ENCODE measurements around the gene NRL. TPM values are rescaled to one million over a fixed set of nuclear protein-coding genes. Genes with fewer than 3 reads are reported as not detected.
A peak's percentile ranks its signal among the peaks of the same experiment; 100 is the strongest.

The NRL gene
- 5.7 TPM for total RNA-seq

- DNase-seq (ENCODE audit: low read depth in 2 of 3, low spot score in 2 of 3) = peak; percentile 98 to 100 (median 99)
These were observed at the start of gene NRL, which contains the start of gene DCAF11 for GRCh38 chr14:24114532-24115421. Gene NRL (minus strand): TSS chr14:24114949. CDS start chr14:24082848, 32,101 bp downstream. Gene DCAF11 (plus strand): TSS chr14:24114777. CDS start chr14:24115595, 818 bp downstream.

GRCh38 chr14:24162093-24162492 lies 47.3 kb upstream of the NRL start:
- DNase-seq (ENCODE audit: low read depth in 2 of 3, low spot score in 2 of 3) = no peak

GRCh38 chr14:24160850-24161804 lies 46.4 kb upstream of the NRL start, which contains the start of gene IRF9:
Gene IRF9 (plus strand): TSS chr14:24161265. CDS start chr14:24162145, 880 bp downstream.
- peak; percentile 95 to 98 (median 97) for DNase-seq (ENCODE audit: low read depth in 2 of 3, low spot score in 2 of 3)

- DNase-seq (ENCODE audit: low read depth in 2 of 3, low spot score in 2 of 3) = no peak
These were observed 45.7 kb upstream of the NRL start for GRCh38 chr14:24160499-24160849.

GRCh38 chr14:24159777-24160498 lies 45.2 kb upstream of the NRL start:
- DNase-seq (ENCODE audit: low read depth in 2 of 3, low spot score in 2 of 3) = no peak

GRCh38 chr14:24157331-24157730 lies 42.6 kb upstream of the NRL start:
- DNase-seq (ENCODE audit: low read depth in 2 of 3, low spot score in 2 of 3) = no peak

- DNase-seq (ENCODE audit: low read depth in 2 of 3, low spot score in 2 of 3) = no peak
These were observed 42.1 kb upstream of the NRL start for GRCh38 chr14:24156840-24157239.

GRCh38 chr14:24155100-24155499 lies 40.4 kb upstream of the NRL start:
- DNase-seq (ENCODE audit: low read depth in 2 of 3, low spot score in 2 of 3) = no peak

- DNase-seq (ENCODE audit: low read depth in 2 of 3, low spot score in 2 of 3) = no peak
These were observed 36.8 kb upstream of the NRL start for GRCh38 chr14:24151404-24152080.

- DNase-seq (ENCODE audit: low read depth in 2 of 3, low spot score in 2 of 3) = no peak
These were observed 36.2 kb upstream of the NRL start for GRCh38 chr14:24150993-24151392.

GRCh38 chr14:24150567-24150966 lies 35.8 kb upstream of the NRL start:
- no peak for DNase-seq (ENCODE audit: low read depth in 2 of 3, low spot score in 2 of 3)

- no peak for DNase-seq (ENCODE audit: low read depth in 2 of 3, low spot score in 2 of 3)
These were observed 35.3 kb upstream of the NRL start for GRCh38 chr14:24150061-24150460.

- no peak for DNase-seq (ENCODE audit: low read depth in 2 of 3, low spot score in 2 of 3)
These were observed 34.7 kb upstream of the NRL start for GRCh38 chr14:24149302-24149969.

GRCh38 chr14:24147761-24148428 lies 33.1 kb upstream of the NRL start:
- DNase-seq (ENCODE audit: low read depth in 2 of 3, low spot score in 2 of 3) = no peak

GRCh38 chr14:24146978-24147760 lies 32.4 kb upstream of the NRL start, which contains the start of gene RNF31:
Gene RNF31 (plus strand): TSS chr14:24147498. CDS start chr14:24147699, 201 bp downstream.
- peak; percentile 86 to 99 (median 99) for DNase-seq (ENCODE audit: low read depth in 2 of 3, low spot score in 2 of 3)

- DNase-seq (ENCODE audit: low read depth in 2 of 3, low spot score in 2 of 3) = peak; percentile 65 to 98 (median 95)
These were observed 31.8 kb upstream of the NRL start, which contains the start of gene PSME2 for GRCh38 chr14:24146453-24146977. Gene PSME2 (minus strand): TSS chr14:24146610. CDS start chr14:24146581, 29 bp downstream.

- DNase-seq (ENCODE audit: low read depth in 2 of 3, low spot score in 2 of 3) = no peak
These were observed 31.1 kb upstream of the NRL start for GRCh38 chr14:24145690-24146452.
